GM18867 (cell line): ENCODE measurements around the gene GEMIN8.
A peak's percentile ranks its signal among the peaks of the same experiment; 100 is the strongest.

Source experiments
- ATAC-seq: cut with Tn5 transposase; IDR thresholded peaks from one replicate; pipeline ENCODE4 v1.9.1; 2021; ENCODE audit warnings: mild to moderate bottlenecking, moderate library complexity; ENCODE audit not compliant: unreplicated experiment

GEMIN8 gene

GRCh38 chrX:14029425-14030173, at the start of gene GEMIN8:
GEMIN8 (minus strand) TSS chrX:14029892; CDS start chrX:14021478, 8,414 bp downstream.
- ATAC-seq, result peak; percentile 91

GRCh38 chrX:14076639-14077038, 46.9 kb upstream of the GEMIN8 start:
- ATAC-seq, result no peak

- no peak for ATAC-seq
These were observed 43.9 kb upstream of the GEMIN8 start for GRCh38 chrX:14073556-14073955.

- ATAC-seq, result no peak
These were observed 43.4 kb upstream of the GEMIN8 start for GRCh38 chrX:14073071-14073470.

- ATAC-seq, result no peak
These were observed 36.1 kb upstream of the GEMIN8 start for GRCh38 chrX:14065800-14066199.

GRCh38 chrX:14064626-14065432, 35.1 kb upstream of the GEMIN8 start:
- no peak for ATAC-seq

GRCh38 chrX:14062524-14062923, 32.8 kb upstream of the GEMIN8 start:
- no peak for ATAC-seq

GRCh38 chrX:14056206-14056605, 26.5 kb upstream of the GEMIN8 start:
- ATAC-seq, result no peak

GRCh38 chrX:14051416-14051815, 21.7 kb upstream of the GEMIN8 start:
- no peak for ATAC-seq

- no peak for ATAC-seq
These were observed 21.0 kb upstream of the GEMIN8 start for GRCh38 chrX:14050709-14051108.

GRCh38 chrX:14043209-14043608, 13.5 kb upstream of the GEMIN8 start:
- no peak for ATAC-seq

GRCh38 chrX:14039344-14039743, 9.7 kb upstream of the GEMIN8 start:
- peak; percentile 93 for ATAC-seq

- no peak for ATAC-seq
These were observed 8.8 kb upstream of the GEMIN8 start for GRCh38 chrX:14038375-14039085.

- no peak for ATAC-seq
These were observed 2.7 kb upstream of the GEMIN8 start for GRCh38 chrX:14032406-14032805.

- ATAC-seq, result peak; percentile 21
These were observed 460 bp upstream of the GEMIN8 start for GRCh38 chrX:14030174-14030530.

GRCh38 chrX:14029039-14029424, 660 bp downstream of the GEMIN8 start:
- no peak for ATAC-seq

- ATAC-seq, result no peak
These were observed 1.2 kb downstream of the GEMIN8 start for GRCh38 chrX:14028473-14028872.

GRCh38 chrX:14027511-14028019, 2.1 kb downstream of the GEMIN8 start:
- ATAC-seq, result peak; percentile 37

GRCh38 chrX:14027036-14027435, 2.7 kb downstream of the GEMIN8 start:
- ATAC-seq, result no peak

- ATAC-seq, result no peak
These were observed 3.6 kb downstream of the GEMIN8 start for GRCh38 chrX:14026121-14026520.

- ATAC-seq, result no peak
These were observed 7.7 kb downstream of the GEMIN8 start for GRCh38 chrX:14022019-14022418.
